Hematopoietic multipotent progenitor cell (in vitro differentiated cells): ENCODE measurements around the gene DCLK1. TPM values are rescaled to one million over a fixed set of nuclear protein-coding genes. Genes with fewer than 3 reads are reported as not detected.
"Not testable (repeated sequence)": the region's sequence is repeated elsewhere in the genome, so short reads cannot be mapped to it uniquely, and the experiment has no call there.

Source experiments
- DNase-seq, 3 donors: peaks; one replicate each; pipeline ENCODE4 v3.0.0-alpha.2; 2011 to 2015; ENCODE audit warnings: low read depth in 2 of 3, low spot score in 2 of 3
- total RNA-seq: library from RNA; depleted of rRNA; stranded (reverse); fragments of >200 nt; gene quantifications from one replicate; pipeline ENCODE4 v1.2.3, GENCODE V29; 2012

The DCLK1 gene
- total RNA-seq, 1 donor = under 0.01 TPM

- DNase-seq = no peak
Observed at GRCh38 chr13:36088463-36088862, 42.7 kb downstream of the DCLK1 start.

- no peak for DNase-seq
Observed at GRCh38 chr13:36088001-36088400, 43.2 kb downstream of the DCLK1 start.

GRCh38 chr13:36086117-36086516 is 45.1 kb downstream of the DCLK1 start:
- no peak for DNase-seq

- DNase-seq = no peak
Observed at GRCh38 chr13:36084131-36084530, 47.1 kb downstream of the DCLK1 start.

DNA sequence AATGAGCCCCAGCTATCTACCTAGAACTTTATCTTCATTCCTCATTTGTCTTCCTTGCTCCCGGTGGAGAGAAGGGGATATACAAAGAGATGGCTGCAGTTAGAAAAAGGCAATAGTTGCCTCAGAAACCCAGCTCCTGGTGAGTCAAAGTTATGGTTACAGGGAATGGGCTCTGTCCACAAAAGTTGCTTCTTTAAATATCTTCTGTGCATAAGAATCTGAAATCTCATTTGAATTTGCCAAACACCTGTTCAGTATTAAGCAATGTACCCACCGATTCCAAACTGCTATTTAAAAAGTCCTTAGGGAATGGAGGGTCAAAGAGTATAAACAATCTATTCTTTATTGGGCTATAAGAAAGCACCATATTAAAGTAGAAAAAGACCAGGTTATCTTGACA is 48.4 kb downstream of the DCLK1 start:
- no peak for DNase-seq

DNA sequence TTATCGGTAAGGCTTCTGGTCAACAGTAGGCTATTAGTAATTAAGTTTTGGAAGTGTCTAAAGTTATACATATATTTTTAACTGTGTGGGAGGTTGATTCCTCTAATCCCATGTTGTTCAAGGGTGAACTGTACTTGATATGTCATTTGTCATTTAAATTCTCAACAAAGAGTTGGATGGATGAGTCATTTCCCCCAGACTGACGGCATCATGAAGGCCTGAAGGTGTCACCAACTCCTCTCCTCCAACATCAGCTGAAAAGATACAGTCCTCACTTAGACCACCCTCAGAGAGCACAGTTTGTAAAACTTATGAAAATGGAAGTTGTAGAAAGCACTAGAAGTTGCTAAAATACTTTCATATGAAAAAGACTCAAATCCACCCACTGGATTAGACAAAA is 48.8 kb downstream of the DCLK1 start:
- DNase-seq = no peak

- no peak for DNase-seq
Observed at GRCh38 chr13:36076211-36076610, 55.0 kb downstream of the DCLK1 start.

DNA sequence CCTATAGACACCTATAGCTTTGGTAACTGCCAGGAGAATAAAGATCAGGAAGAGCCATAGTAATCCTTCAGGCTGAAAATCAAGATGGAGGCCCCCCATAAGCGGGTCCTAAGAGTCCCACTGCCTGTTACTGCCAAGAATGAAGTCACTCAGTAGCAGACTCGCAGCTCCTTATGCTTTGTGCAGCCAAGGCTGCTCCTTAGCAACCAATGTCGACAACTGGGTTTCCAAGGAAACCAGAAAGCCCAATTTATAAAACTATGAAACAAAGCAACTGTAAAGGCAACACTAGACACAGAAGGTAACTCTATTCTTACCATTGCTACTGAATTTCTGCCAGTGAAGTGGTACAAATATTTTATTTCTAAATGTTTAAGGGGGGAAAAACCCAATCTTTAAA is 56.5 kb downstream of the DCLK1 start:
- DNase-seq = no peak

GRCh38 chr13:36072152-36072935 is 58.8 kb downstream of the DCLK1 start:
- no peak for DNase-seq

GRCh38 chr13:36070504-36071192 is 60.5 kb downstream of the DCLK1 start:
- DNase-seq = not testable (repeated sequence)

DNA sequence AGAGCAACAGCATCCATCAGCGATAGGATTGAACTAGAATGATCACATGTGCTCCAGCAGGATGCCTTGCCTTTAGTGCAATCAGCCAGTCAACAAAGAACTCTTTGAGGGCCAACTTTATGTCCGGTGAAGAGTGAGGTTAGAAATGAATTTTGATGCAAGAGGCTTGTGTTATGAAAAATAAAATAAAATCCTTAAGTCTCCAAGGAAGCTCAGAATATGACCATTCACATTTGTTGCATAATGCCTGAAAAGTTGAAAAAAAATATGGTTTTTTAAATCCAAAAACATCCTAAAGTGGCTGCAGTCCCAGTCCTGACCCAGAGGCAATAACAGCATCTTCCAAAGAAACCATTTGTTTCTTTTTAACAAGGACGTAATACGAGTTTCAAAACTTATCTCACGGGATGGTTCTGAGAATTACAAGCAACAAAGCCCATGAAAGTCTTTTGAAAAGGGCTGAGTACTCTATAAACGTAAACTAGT is 61.3 kb downstream of the DCLK1 start:
- DNase-seq = no peak

- no peak for DNase-seq
Observed at GRCh38 chr13:36068991-36069390, 62.2 kb downstream of the DCLK1 start.

DNA sequence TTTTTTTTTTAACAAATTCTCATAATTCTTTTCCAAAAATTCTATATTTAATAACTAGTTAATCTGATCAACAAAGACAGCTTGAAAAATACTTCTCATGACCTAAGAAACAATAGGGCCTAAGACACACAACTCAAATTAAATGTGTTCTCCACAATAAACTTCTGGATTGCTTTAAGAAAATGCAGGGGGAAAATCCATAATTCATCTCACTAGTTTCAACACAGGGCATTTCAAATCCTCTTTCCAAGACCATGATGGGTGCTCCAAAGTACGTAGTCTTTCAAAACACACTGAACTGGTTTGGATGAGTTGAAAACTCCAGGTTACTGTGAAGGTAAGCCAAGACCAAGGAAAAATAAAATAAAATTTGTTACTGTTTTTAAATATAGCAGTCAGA is 62.6 kb downstream of the DCLK1 start:
- no peak for DNase-seq

GRCh38 chr13:36067746-36068381 is 63.3 kb downstream of the DCLK1 start:
- no peak for DNase-seq

DNA sequence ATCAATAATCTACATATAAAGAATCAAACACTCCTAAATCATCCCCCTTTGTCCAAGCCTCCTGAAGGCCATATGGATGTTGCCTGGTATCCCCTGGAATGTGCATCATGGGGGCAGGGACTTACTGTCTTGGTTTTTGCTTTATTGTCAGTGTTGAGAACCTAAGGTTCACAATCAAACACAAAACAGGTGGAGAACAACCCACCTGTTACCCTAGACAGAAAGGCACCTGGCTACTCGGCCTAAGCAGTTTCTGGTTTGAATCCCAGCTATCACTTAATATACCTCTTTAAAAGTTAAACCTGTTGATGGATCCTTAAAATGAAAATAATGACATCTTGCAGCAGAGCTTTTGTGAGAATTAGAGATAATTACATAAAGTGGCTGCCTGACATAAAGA is 68.9 kb downstream of the DCLK1 start:
- no peak for DNase-seq

GRCh38 chr13:36061621-36062020 is 69.6 kb downstream of the DCLK1 start:
- no peak for DNase-seq

GRCh38 chr13:36061054-36061453 is 70.1 kb downstream of the DCLK1 start:
- no peak for DNase-seq

GRCh38 chr13:36059321-36059720 is 71.9 kb downstream of the DCLK1 start:
- no peak for DNase-seq

- no peak for DNase-seq
Observed at GRCh38 chr13:36058116-36058515, 73.1 kb downstream of the DCLK1 start.

- DNase-seq = no peak
Observed at GRCh38 chr13:36057547-36057946, 73.6 kb downstream of the DCLK1 start.

- DNase-seq = no peak
Observed at GRCh38 chr13:36057041-36057440, 74.1 kb downstream of the DCLK1 start.

DNA sequence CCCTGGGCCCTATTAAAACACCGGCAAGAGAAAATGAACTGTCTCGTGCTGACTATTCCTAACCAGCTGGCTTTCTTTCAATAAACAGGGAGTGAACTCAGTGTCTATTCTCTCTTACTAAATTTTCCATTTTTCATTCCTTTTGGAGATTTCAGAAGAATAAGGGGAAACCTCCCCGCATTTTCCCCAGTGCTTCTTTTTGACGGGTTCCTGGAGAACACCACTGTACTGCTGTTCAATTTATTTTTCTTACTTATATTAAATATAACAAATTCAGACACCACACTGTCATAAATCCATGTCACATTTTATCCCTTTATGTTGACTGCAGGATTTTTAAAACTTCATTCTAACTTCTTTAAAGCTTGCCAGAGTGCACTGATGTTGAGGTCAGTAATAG is 75.8 kb downstream of the DCLK1 start:
- no peak for DNase-seq
